HG02840 (cell line): ENCODE data around the gene CALCR.
"Not testable (repeated sequence)": the region's sequence is repeated elsewhere in the genome, so short reads cannot be mapped to it uniquely, and the experiment has no call there.

Source experiments
- ATAC-seq: cut with Tn5 transposase; IDR thresholded peaks from one replicate; pipeline ENCODE4 v1.9.1; 2021; ENCODE audit warnings: mild to moderate bottlenecking, moderate library complexity, moderate number of reproducible peaks; ENCODE audit not compliant: unreplicated experiment, low FRiP score

The CALCR gene

GRCh38 chr7:93574646-93575554 is at the start of gene CALCR:
TSS of gene CALCR (minus strand) at chr7:93574724. CDS start at chr7:93486981, 87,743 bp downstream.
- no peak for ATAC-seq

DNA sequence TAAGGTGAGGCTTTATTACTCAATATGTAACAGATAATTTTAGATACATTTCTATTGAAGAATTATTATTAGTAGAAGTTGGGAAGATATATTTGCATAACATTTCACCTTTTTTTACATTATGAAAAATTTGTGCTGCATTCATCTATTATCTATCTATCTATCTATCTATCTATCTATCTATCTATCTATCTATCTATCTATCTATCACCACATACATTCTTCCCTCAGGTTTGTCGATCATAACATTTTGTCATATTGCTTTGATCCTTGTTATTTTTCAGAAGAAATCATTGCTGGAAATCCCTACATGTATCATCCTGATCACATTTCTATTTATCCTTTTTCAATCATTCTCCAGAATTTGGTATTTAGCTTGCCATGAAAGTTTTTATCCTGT is 49.3 kb upstream of the CALCR start:
- ATAC-seq, result no peak

GRCh38 chr7:93622036-93623033 is 47.8 kb upstream of the CALCR start:
- no peak for ATAC-seq

DNA sequence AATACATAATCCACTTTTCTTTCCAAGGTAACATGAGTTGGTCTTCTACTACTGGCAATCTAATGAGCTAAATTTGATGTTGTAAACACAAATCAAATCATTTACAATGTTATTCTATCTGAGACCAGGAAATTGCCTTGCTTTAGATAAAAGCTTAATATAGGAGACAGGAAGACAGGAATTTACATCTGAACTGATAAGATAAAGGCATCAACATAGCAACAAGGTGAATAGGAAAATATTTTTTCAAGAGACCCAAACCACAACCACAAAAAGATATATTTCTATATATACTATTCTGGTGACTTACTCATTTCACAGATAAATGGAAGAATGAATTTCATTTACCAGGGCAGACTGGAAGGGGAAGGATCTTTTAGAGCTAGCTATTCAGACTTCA is 46.3 kb upstream of the CALCR start:
- ATAC-seq, result no peak

DNA sequence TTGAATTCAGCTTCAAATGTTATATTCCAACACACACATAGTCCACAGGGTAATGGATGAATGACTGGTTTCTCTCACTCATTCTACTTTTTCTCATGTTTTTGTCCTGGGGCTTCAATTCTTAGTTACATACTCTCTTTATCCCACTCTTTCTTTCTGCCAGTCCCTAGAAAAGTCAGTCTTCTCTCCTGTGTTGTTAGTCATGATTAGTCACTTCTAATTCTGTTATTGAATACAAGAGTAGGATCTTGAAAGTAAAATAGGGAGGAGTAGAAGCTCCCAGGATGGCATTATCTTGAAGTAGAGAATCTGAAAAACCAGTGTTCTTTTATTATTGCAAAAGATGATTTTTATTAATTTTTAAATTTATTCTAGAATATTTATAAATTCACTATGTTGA is 45.5 kb upstream of the CALCR start:
- no peak for ATAC-seq

- no peak for ATAC-seq
Measured at GRCh38 chr7:93601363-93601762, 26.8 kb upstream of the CALCR start.

GRCh38 chr7:93594250-93594649 is 19.7 kb upstream of the CALCR start:
- ATAC-seq, result no peak

GRCh38 chr7:93592588-93593266 is 18.2 kb upstream of the CALCR start:
- no peak for ATAC-seq

DNA sequence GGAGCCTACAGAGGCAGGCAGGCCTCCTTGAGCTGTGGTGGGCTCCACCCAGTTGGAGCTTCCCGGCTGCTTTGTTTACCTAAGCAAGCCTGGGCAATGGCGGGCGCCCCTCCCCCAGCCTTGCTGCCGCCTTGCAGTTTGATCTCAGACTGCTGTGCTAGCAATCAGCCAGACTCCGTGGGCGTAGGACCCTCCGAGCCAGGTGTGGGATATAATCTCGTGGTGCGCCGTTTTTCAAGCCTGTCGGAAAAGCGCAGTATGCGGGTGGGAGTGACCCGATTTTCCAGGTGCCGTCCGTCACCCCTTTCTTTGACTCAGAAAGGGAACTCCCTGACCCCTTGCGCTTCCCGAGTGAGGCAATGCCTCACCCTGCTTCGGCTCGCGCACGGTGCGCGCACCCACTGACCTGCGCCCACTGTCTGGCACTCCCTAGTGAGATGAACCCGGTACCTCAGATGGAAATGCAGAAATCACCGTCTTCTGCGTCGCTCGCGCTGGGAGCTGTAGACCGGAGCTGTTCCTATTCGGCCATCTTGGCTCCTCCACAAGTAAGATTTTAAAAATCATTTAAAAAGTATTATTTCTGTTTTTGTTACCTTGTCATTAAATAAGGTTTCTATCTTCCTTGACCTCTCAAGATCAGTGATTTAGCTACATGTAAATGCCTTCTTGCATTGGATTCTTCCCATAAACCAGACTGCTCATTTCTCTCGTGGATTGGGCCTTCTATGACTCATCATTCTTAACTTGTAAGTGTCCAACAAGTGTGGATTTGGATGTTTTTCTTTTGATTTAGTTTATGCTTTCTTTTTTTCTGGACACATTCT is 16.9 kb upstream of the CALCR start:
- not testable (repeated sequence) for ATAC-seq

- ATAC-seq, result not testable (repeated sequence)
Measured at GRCh38 chr7:93586479-93586865, 11.9 kb upstream of the CALCR start.

DNA sequence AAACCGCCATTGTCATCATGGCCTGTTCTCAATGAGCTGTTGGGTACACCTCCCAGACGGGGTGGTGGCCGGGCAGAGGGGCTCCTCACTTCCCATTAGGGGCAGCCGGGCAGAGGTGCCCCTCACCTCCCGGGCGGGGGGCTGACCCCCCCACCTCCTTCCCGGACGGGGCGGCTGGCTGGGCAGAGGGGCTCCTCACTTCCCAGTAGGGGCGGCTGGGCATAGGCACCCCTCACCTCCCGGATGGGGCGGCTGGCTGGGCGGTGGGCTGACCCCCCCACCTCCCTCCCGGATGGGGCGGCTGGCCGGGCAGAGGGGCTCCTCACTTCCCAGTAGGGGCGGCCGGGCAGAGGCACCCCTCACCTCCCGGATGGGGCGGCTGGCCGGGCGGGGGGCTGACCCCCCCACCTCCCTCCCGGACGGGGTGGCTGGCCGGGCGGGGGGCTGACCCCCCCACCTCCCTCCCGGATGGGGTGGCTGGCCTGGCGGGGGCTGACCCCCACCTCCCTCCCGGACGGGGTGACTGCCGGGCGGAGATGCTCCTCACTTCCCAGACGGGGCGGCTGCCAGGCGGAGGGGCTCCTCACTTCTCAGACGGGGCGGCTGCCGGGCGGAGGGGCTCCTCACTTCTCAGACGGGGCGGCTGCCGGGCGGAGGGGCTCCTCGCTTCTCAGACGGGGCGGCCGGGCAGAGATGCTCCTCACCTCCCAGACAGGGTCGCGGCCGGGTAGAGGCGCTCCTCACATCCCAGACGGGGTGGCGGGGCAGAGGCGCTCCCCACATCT is 11.4 kb upstream of the CALCR start:
- not testable (repeated sequence) for ATAC-seq

DNA sequence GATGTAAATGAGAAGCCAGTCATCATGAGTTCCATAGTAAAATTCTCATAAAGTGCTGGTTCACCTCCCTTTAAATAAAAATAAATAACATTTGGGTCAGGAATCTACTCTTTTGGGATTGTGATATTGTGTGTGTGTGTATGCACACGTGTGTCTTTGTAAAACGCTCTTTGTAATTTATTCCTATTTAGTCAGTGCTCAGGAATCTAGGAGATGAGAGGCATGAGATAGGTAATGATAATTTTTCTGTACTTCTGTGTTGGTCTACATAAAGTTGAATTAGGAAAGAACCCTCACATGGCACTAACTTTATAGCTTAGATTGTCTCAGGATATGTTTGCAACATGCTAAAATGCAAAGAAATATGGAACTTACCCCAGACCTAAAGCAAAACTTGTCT is 4.9 kb upstream of the CALCR start:
- ATAC-seq, result no peak

GRCh38 chr7:93578762-93579161 is 4.2 kb upstream of the CALCR start:
- no peak for ATAC-seq

DNA sequence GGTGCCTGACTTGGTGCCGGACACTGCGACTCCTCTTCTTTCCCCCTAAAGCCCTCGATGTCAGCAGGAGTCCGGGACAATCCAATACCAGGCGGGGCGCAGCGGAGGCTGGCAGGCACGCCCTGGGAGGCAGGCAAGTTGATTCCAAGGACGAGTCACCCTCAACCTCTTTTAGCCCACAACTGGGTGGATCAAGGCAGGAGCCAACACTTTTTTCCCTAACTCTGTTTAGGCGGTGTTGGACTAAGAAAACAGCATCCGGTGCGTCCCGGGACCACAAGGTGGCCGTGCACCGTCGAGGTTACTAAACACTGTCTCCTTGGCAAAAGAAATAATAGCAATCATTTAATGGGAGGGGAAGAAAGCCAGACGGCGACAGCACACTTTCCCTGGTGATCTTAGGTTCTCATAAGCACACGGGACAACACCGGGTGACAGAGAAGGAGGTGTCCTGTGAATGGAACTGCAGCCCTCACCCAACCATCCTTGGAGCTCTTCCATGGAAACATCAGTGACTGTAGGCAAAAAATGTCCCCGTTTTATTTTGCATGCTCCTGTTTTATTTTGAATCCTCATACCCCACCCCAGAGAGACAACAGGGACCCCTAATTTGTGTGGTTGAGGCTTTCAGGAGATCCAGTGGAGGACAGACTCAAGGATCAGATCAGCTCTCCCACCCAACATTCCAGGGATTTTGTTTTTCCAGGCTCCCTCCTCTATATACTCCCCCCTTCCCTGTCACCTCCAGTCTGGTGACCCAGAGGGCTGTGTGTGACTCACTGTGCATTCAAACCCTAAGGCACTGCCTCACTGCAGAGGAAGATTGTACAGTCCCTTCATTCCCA is 1.3 kb upstream of the CALCR start:
- no peak for ATAC-seq

GRCh38 chr7:93574269-93574645 is 267 bp downstream of the CALCR start:
- no peak for ATAC-seq

DNA sequence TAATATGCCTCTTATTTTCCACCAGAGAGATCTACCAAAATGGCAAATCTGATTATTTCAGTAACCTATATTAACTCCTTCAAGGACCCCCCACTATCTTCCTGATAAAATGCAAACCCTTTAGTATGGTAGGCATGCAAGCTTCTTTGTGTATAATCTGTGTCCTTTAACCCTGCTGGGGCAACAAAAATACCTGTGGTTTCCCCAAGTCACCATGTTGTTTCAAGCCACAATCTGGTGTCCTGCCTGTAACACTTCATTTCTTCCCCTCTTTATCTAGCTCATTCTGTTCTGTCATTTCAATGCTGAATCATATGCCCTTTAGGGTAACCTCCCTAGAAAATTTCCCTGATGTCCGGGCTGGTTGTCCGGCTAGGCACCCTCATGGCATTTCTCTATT is 5.3 kb downstream of the CALCR start:
- ATAC-seq, result no peak

- ATAC-seq, result no peak
Measured at GRCh38 chr7:93566876-93567275, 7.6 kb downstream of the CALCR start.

DNA sequence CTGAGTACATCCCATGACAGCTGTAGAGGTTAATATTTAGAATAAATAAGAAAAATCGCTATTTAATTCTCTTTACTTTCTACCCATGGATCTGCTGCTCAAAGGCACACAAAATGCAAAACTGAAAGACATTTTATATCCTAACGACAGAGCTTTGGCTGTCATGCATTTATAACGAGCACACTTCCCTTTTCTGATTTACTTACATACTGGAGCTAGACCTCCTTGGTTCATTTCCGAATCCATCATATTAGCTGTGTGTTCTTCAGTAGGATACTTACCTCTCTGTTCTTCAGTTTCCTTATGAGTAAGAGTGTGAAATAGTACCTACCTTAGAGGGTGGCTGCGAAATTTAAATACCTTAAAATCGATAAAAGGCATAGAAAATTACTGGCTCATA is 10.9 kb downstream of the CALCR start:
- ATAC-seq, result no peak
